Measurements from ENCODE around the gene CA5A.
"Not testable (repeated sequence)": the region's sequence is repeated elsewhere in the genome, so short reads cannot be mapped to it uniquely, and the experiment has no call there.

Gene CA5A

DNA sequence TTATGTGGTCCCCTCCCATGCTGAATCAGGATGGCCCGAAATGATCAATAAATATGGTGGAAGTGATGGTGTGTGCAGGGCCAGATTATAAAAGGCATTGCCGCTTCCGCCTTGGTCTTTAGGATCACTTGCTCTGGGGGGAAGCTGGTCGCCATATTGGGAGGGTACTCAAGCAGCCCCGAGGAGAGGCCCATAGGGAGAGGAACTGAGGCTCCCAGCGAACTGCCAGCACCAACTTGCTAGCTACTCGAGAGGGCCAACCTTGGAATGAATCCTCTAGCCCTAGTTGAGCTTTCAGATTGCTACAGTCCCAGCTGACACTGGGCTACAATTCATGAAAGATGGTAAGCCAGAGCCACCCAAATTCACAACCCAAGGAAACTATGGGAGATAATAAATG lies 48.0 kb downstream of the CA5A start:
- not testable (repeated sequence) for DNase-seq

DNA sequence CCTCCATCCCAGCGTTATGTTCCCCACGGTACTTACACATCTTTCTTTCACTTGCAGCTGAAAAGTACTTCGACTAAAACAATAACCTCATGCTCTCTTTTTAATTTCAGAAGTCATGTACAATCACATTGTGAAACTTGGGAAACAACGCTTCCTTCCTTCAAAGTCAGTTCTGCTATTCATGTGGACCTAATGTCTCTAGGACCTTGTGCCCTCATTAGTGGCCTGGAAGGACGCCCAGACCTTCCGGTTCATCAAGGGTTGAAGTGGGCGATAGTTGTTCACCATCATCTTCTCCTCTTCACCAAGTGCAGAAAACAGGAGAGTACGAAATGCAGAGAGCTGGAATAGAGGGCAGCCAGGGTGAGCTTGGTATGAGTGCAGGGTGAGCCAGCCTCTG lies 48.4 kb downstream of the CA5A start:
- DNase-seq = not testable (repeated sequence)

DNA sequence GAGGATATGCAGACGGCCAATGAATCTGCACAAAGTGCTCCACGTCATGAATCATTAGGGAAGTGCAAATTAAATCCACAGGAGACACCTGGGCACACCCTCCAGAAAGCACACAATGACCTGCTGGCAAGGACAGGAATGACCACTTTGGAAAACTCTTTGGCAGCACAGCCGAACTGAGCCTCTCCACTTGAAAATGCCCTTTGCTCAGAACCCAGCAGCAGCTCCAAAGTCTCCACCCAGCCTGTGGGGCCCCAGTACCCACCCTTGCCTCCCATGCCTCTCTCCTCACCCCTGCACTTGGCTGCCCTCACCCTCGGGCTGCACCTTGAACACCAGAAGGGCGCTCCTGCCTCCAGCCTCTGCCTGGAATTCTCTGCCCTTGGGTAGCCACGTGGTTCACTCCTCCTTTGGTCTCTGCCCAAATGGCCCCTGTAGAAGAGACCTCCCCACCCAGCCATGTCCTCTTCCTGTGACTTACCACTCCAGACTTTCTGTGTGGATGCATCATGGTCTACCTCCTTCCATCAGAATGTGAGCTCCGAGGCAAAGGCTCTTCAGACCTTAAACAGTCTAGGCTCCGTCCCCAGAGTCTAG lies 50.9 kb downstream of the CA5A start:
- not testable (repeated sequence) for DNase-seq

DNA sequence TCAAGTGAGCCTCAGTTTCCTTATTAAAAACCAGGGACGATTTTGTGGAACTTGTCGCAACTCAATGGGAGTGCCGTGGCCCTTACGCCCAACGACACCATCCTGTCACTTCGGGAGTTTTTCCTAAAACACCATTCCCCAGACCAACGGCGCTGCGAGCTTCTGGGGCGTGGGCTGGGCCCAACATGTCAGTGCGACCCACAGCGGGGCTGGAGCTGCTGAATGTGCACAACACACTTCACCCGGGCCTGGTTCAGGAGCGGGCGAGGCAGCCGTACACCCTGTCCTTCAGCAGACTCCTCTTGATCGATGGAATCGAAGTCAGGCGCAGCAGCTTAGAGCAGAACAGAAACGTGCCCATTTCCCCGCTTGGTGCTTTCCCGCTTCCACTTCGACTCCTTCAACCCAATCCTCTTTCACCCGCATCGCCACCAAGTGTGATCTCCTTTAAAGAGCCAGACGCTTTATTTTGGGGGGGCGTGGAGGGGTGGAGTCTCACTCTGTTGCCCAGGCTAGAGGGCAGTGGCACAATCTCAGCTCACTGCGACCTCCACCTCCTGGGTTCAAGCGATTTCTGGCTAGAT lies 53.8 kb downstream of the CA5A start:
- DNase-seq = no peak

DNA sequence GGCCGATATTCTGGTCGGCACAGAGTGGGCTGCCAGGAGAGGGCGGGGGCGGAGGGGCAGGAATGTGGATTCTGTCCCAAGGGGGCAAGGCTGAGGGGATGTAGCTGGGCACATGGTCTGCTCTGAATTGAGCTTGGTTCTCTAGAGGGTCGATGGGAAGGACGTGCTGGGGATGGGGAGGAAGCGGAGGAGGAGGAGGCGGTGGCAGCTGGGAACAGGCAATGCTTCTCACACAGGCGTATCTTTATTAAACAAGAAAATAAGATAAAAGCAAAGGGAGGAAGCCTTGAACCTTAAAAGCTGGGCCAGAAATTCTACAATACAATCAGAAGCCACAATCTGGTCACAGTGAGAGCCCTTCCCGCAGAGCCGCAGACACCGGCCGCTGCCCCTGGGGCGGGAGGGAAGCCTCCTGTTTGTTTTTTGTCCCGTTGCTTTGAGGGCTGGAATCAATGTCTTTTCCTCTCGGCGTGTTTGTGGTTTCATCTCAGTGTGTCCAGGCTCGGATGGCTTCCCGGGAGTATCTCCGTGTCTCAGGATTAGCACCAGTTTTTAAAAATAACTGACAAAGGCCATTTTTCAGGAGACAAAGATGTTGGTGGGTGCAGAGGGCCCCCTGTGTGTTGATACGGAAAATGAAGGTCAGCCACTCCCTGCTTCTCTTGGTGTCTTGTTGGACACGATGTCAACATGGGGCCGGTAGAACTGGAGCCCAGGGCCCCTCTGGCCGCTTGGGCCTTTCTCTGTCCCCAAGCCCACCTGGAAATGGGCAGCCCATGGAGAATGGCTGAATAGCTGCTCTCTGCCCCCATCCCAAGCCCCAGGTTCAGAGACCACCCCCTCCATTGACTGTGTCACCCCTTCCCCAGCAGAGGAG lies 54.8 kb downstream of the CA5A start:
- DNase-seq = no peak

DNA sequence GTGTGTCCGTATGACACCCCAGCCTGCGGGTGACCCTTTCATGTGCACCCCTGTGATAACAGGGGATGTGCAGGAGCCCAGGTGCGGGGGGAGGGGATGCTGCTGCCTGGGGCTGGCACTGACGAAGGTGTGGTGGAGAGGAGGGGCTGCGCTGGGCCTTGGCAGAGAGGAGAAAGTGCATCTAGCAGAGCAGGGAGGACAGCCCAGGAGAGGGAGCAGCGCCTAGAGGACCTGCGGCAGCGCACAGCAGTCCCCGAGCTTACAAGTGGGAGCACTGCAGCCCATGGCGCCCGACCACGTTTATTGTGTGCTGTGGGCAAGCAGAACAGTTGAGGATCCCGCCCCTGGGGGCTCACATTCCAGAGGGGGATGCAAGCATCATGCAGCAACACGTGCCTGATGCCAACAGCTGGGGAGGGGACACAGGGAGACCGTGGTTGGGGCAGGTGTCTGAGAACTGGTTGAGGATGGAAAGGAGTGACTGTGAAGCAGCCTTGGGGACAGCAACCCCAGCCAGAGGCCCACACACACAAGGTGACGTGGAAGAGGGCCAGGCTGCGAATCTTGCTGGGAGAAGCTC lies 56.1 kb downstream of the CA5A start:
- DNase-seq = no peak

DNA sequence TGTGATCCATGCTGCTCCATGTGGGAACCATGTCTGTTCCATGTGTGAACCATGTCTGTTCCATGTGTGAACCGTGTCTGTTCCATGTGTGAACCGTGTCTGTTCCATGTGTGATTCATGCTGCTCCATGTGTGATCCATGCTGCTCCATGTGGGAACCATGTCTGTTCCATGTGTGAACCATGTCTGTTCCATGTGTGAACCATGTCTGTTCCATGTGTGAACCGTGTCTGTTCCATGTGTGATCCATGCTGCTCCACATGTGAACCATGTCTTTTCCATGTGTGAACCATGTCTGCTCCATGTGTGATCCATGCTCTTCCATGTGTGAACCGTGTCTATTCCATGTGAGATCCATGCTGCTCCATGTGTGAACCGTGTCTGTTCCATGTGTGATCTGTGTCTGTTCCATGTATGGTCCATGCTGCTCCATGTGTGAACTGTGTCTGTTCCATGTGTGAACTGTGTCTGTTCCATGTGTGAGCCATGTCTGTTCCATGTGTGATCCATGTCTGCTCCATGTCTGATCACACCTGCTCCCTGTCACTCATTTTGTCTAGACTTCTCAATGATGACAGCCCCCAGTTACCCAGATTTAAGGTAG lies 56.8 kb downstream of the CA5A start:
- not testable (repeated sequence) for DNase-seq

DNA sequence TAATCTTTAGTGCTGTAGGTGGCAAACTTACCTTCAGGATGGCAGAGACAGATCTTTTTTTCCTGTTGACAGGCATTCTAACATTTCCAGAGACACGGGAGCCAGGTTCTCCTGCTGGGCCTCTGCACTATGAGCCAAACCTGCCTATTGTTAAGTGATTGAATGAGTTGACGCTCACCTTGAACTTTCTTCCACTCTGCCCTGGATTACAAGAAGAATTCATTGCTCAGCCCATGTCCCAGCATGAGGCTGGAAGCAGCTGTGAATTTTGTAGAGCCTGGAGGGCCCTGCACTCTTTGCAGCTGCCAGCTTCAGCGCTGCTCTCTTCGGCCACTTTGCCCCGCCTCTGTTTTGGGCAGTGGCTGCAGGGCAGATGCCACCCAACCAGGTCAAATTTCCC lies 57.6 kb downstream of the CA5A start:
- DNase-seq = no peak

DNA sequence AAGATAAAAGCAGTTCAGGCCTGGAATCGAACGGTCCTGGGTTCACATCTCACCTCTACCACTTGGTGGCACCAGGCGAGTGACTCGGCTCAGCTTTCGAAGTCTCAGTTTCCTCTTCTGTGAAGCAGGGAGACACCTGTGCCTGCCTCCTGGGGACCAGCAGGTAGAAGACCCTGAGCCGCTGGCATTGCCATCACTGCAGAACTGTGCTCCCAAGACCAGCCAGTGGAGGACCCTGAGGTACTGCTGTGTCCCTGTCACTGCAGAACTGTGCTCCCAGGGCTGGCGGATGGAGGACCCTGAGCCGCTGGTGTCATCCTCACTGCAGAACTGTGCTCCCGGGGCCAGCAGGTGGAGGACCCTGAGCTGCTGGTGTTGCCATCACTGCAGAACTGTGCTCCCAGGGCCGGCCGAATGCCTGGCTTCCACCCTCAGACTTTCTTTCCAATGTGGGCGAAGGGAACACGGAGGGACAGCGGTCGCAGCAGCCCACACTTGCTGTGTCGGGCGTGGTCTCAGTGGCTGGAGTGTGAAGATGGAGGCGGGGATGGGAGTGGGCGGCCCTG lies 58.3 kb downstream of the CA5A start:
- no peak for DNase-seq

DNA sequence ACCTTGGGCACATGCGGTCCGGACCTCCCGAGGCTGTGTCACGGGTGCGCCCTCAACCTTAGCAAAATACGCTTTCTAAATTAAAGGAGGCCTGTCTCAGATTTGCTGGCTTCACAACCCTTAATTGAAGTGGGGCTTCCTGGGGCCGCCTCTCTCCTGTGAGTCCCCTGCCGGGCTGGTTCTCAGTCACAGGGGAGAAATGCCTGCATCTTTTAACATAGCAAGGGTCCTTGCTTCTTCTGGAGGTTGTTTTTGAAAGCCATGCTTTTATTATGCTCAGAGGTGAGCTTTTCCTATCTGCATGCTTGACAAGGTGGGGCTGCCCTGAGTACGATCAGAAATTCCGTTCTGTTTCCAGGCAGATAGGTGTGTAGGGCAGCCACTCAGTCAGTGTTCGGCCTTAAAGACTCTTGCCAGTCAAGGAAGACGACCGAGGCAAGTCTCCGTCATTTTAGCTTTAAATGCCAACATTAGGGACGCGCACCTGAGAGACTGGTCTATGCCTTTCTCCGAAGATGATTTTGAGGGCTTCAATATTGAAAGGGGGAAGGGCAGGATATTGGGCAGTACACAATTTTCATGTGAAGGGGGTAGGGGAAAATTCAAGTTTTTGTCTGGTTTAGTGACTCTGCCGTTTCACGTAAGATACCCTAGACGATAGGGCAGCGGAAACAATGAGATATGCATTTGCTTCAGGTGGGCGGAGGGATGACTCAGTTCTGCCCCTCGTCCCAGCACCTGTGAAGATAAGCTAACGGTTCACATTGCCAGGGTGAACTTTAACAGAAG lies 61.5 kb downstream of the CA5A start:
- no peak for DNase-seq

DNA sequence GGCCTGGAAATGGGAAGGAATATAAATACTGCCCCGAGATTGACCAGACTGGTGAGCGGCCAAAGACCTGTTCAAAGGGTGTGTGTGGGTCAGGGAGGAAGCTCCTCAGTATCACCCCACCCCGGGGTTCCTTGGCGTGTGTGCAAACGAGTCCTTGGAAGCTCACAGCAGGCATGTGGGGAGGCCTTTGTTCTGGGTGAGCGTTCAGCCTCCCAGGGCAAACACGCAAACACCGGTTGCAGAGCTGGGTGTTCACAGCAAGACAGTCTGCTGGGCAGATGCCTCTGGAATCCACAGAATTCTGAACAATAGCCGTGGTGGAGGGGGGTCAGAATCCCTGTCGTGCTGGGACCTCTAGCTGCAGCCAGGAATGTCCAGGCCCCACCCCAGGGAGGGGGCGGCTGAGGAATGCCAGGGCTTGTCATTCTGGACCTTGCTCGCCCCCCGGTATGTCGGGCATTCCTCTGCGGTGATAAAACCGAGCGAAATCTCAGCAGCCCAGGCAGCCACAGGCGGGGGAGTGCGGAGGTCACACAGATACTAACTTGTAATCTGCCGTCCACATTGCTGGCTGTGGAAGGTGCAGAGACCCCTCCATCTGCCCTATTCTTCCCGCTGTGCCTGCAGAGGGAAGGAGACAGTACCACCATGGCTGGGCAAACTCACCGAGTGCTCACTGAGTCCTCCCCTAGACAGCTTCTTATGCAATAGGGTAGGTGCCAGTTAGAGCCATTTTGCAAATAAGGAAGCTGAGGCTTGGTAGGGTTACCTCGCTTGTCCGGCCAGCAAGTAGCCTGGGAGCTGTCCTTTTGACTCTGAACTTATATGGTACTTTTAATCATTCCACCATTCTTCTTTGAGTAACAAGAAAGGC lies 65.7 kb downstream of the CA5A start:
- DNase-seq = not testable (repeated sequence)

DNA sequence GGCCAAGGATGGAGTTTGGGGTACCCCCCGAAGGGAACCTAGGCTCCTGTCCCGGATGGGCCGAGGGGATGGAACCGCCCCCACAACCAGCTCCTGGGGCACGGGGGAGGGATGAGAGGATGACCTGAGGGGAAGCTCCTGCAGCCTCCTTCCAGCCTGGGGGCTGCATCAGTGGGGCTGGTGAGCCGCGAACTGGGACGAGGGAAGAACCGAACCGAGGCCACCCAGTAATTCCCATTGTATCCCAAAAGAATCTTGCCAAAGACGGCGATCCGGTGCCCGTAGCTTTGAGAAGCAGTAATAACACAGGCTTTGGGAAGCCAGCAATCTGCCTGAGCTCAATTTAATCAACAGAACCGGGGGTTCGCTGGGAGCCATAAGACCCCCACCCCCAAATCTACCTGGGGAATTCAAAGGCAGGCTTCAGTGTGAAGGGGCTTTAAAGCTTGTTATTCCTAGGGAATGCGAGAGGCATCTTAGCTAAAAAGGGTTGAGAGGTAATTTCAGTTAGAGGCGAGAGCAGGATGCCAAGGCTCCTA lies 66.4 kb downstream of the CA5A start:
- DNase-seq = not testable (repeated sequence)

DNA sequence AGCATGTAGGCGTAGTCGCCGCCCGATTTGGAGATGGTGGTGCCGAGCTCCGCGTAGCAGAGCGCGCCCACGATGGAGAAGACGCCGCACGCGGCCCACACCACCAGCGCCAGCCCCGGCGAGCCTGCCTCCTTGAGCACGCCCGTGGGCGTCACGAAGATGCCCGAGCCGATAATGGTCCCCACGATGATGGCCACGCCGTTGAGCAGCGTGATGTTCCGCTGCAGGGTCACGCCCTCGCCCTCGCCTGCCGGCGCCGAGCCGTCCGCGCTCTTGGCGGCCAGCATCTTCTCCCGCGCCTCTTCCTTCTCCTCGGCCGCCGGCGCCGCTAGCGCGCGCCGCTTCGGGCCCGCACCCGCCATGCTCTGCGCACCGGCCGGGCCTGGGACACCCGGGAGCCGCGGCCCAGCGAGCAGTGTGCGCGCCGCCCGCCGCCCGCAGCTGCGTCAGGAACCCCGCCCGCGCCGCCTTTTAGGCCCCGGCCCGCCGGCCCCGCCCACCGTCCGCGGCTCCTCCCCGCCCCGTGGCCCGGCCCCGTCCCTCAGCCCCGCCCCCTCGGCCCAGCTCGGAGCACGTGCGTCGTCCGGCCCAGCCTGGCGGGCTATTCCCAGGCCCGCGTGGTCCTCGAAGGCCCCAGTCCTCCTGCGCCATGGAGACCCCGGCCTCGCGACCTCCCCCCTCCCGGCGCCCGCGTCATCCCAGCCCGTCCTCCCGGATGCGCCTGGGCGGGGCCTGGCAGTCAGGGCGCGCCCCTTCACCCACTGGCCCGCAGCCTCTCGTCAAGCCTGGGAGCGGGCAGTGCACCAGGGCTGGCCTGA lies 67.1 kb downstream of the CA5A start, which contains the start of gene SLC7A5:
Gene SLC7A5, minus strand, starts transcription at position 447 of the 818 bp plus-strand sequence. Its CDS starts 85 bp downstream, at position 362.
- DNase-seq = peak; percentile 86

DNA sequence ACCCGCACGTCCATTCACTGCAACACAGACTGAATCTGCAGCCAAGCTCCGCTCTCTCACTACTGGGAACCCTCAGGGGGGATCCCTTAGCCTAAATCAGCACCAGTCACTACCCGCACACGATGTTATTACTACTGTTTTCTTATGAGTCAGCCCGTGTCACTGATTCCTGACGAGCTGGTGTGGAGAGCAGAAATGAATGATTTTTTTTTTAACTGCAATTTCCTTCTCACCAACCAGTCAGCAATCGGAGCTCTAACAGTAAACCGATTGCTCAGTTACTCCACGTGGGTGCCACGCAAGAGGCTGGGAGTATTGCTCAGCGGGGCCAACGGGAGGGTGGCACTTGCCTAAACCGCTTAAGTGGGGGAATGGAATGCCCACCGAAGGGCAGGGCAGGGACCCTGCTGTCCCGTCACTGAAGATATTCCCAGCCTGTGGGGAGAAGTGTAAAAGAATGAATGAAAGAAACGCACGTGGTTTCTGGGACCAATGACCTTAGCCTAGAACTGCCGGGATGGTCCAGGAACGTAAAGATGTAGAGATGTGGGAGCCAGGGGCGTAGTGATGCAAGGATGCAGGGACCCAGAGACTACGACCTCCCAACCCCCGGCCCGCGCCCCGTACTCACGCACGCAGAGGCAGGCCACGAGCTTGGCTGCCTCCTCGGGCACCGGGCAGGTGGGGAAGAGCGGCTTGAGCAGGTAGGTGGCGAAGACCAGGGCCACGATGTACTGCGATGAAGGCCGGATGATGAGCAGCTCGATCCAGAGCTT lies 67.9 kb downstream of the CA5A start:
- DNase-seq = peak; percentile 71

DNA sequence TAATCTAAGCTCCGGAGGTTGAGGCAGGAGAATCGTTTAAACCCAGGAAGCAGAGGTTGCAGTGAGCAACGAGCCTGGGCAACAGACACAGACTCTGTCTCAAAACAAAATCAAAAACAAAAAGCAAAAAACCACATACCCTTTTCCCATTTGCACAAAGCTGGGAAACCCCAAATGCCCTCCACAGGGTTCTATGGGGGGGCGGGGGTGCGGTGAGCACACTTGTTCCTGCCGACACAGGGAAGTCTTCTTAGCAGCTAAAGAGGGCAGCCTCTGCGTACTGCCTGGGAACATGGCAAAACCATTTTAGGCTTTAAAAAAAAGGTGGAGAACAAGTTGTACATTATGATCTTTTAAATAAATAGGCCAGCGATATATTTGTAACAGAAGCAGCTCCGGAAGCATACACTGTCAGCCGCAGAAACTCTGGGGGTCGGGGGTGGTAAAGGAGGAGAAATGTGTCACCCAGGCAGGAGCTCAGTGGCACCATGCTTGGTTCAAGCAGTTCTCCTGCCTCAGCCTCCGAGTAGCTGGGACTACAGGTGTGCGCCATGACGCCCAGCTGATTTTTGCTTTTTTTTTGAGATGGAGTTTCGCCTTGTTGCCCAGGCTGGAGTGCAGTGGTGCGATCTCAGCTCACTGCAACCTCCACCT lies 70.3 kb downstream of the CA5A start:
- DNase-seq = peak; percentile 73

DNA sequence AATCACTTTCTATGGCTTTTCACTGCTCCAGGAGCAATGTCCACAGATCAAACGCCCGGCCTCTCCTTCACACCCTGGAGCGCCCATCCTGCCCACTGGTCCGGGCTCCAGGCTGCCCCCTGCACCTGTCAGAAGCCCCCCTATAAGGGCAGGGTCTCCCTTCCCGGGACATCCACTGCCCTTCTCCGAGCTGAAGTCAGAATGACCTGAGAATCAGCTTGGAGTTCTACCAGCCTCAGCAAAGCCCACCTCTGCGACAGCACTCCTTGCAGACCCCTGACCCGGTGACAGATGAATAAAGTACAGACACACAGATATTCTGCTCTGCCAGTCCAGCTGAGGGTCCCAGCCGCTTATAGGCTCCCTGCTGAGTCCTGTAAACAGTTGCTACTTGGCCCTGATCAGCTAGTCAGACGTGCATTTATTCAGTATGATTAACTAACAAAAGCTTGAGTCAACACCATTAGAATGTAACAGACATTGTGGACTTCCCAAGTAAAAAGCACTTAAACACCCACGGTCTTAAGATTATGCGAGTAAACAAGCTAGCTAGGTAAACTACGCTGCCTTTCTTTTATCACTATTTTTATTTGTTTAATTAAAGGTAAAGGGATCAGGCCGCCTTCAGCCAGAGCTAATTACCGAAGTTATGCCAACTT lies 71.9 kb downstream of the CA5A start:
- DNase-seq = no peak

DNA sequence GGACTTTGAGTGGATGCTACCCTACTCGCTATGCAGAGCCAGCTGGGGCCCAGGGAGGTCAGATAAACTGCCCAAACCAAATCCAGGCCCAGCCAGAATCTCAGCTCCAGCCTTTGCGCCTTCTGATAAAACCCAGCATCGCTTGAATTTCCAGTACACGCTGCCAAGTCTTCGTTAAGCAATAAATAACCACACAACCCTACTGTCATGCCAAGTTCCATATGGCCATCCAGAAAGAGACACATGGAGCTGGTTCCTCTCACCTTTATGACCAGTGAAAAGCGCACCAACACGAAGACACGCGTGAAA lies 73.0 kb downstream of the CA5A start:
- not testable (repeated sequence) for DNase-seq

Measured in CD4-positive, alpha-beta T cell treated with Interleukin-15 for 1 hour (primary cell).